ENCODE measurements around the gene PCSK9. TPM values are rescaled to one million over a fixed set of nuclear protein-coding genes. Genes with fewer than 3 reads are reported as not detected.

Gene PCSK9
- total and polyA plus RNA-seq, 12 donors, result under 0.01 to 0.07 (median 0.05) TPM; not detected in 9

GRCh38 chr1:55059302-55060132, 20.2 kb downstream of the PCSK9 start:
- ATAC-seq, result no peak
- no peak for TF ChIP-seq CTCF (IDR thresholded peaks at IDR 0.05)
- no peaks in the 10 kb centered on the region for H3K36me3 ChIP-seq
- no peak for DNase-seq
- no peak overlapping the region for H3K4me3 ChIP-seq
- no peaks in the 10 kb centered on the region for H3K9me3 ChIP-seq
- intact Hi-C loops (cut with DNase I), result no loop called here
- no peak overlapping the region for H3K27ac ChIP-seq
- H3K4me1 ChIP-seq, result peaks cover 0 to 8% (median 6%) of the 10 kb centered on the region in 9 donors
- H3K27me3 ChIP-seq, result no peaks in the 10 kb centered on the region
- WGBS, 2 donors, result 87 to 92% methylated on average over 14 of the region's 14 CpGs

DNA sequence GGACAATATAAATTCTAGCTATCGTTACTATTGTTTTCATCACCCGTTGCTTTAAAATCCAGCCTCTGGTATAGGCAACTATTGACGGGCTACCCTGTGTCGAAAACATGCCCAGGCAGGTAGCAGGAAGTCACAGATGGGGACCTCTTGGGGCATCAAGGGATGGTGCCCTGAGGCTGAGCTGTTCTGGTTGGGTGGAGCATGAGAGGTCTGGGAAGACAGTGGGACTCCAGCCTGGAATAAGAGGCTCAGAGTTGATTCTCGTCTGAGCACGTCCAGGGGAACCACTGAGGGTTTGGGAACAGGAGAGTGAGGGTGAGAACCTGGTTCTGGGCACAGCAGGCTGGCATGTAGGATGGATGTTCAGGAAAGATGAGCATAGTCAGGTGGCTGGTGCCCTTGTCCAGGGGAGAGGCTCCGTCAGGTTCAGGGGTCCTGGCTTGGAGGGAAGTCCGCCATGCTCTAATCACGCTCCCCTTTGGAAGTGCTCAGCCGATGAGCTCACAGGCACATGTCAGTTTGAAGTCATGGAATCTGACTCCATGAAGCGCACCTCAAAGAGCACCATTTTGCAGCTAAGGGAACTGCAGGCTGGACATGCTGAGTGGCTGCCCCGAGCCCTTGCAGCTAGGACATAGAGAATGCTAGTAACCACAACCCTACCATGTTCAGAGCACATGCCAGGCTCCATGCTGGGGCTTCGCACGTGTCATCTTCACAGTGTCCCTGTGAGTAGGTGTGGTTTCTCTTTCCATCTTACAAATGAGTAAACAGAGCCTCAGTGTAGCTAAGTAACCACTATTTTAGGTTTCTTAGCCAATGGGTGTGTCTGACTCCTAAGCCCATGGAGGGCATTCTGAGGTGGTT, 21.0 kb downstream of the PCSK9 start:
- intact Hi-C loops (cut with DNase I), result no loop called here
- no peak for TF ChIP-seq CTCF (IDR thresholded peaks at IDR 0.05)
- no peak overlapping the region for H3K27ac ChIP-seq
- no peaks in the 10 kb centered on the region for H3K36me3 ChIP-seq
- peaks cover 0 to 17% (median 15%) of the 10 kb centered on the region in 9 donors for H3K4me1 ChIP-seq
- no peak for DNase-seq
- no peaks in the 10 kb centered on the region for H3K27me3 ChIP-seq
- 91 to 93% methylated on average over 14 of the region's 14 CpGs for WGBS, 2 donors
- H3K4me3 ChIP-seq, result no peak overlapping the region
- ATAC-seq, result no peak
- H3K9me3 ChIP-seq, result no peaks in the 10 kb centered on the region

- ATAC-seq (no peak), DNase-seq (no peak)
- peaks cover 2 to 24% (median 23%) of the 10 kb centered on the region in 9 donors for H3K4me1 ChIP-seq
- H3K27me3 ChIP-seq, result no peaks in the 10 kb centered on the region
- H3K4me3 ChIP-seq, result no peak overlapping the region
- no peak for TF ChIP-seq CTCF (IDR thresholded peaks at IDR 0.05)
- no peaks in the 10 kb centered on the region for H3K9me3 ChIP-seq
- 81 to 83% methylated on average over 13 of the region's 13 CpGs for whole genome bisulfite sequencing, 2 donors
- intact Hi-C loops (cut with DNase I), result no loop called here
- peaks cover 0 to 5% (median 0%) of the 10 kb centered on the region in 9 donors for H3K36me3 ChIP-seq
- H3K27ac ChIP-seq, result no peak overlapping the region
Observed at GRCh38 chr1:55061000-55061705, 21.8 kb downstream of the PCSK9 start.

Data from heart right ventricle (tissue), 16 donors.